Measurements from ENCODE around the gene OPCML. TPM values are rescaled to one million over a fixed set of nuclear protein-coding genes. Genes with fewer than 3 reads are reported as not detected.

The OPCML gene
- total RNA-seq, 4 donors from 2014 or later, result 0.06 to 0.83 (median 0.24) TPM

- DNase-seq (ENCODE audit: extremely low spot score), result no peak
- TF ChIP-seq CTCF (IDR thresholded peaks at IDR 0.05) (no peak), POLR2AphosphoS5 (IDR thresholded peaks at IDR 0.05) (no peak), POLR2A (IDR thresholded peaks at IDR 0.05; ENCODE audit: low read depth) (no peak), EP300 (IDR thresholded peaks at IDR 0.05) (no peak)
- H3K27me3 ChIP-seq, result no peaks in the 10 kb centered on the region
- H3K9me3 ChIP-seq, result no peaks in the 10 kb centered on the region
- H3K4me1 ChIP-seq, result no peaks in the 10 kb centered on the region
- no peak overlapping the region for H3K27ac ChIP-seq (replicated peaks in 1 of 4)
- intact Hi-C loops (cut with DNase I), result no loop called here
- no peaks in the 10 kb centered on the region for H3K36me3 ChIP-seq
- 65% methylated on average over 4 of the region's 4 CpGs for WGBS
- no peak overlapping the region for H3K4me3 ChIP-seq
Observed at GRCh38 chr11:132686886-132687285, 845.4 kb downstream of the OPCML start.

DNA sequence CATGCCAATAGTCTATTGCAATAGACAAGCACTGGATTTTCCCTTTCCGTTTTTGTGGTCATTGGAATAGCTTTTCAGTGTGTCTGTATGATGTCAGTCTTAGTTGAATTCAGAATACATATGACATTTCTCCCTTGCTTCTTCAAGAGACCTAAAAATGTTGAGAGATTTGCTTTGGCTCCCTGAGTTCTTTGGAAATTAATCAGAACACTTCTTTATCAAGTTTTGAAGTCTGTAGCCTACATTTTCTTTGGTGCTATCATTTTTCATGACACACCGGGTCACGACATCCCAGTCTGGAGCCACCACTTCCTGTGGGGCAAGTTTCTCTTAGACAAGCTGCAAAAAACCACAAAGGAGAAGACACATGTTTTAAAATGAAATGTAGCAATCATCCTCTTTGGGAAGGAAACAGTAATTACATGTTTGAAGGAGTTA lies 847.1 kb downstream of the OPCML start:
- 46% methylated on average over 3 of the region's 3 CpGs for WGBS
- no peak overlapping the region for H3K27ac ChIP-seq (replicated peaks in 1 of 4)
- no peaks in the 10 kb centered on the region for H3K27me3 ChIP-seq
- no peak for DNase-seq (ENCODE audit: extremely low spot score)
- no peaks in the 10 kb centered on the region for H3K4me1 ChIP-seq
- TF ChIP-seq POLR2AphosphoS5 (IDR thresholded peaks at IDR 0.05) (no peak), EP300 (IDR thresholded peaks at IDR 0.05) (no peak), CTCF (IDR thresholded peaks at IDR 0.05) (no peak), POLR2A (IDR thresholded peaks at IDR 0.05; ENCODE audit: low read depth) (no peak)
- H3K4me3 ChIP-seq, result no peak overlapping the region
- H3K9me3 ChIP-seq, result no peaks in the 10 kb centered on the region
- H3K36me3 ChIP-seq, result no peaks in the 10 kb centered on the region
- intact Hi-C loops (cut with DNase I), result no loop called here

GRCh38 chr11:132683602-132684001 lies 848.7 kb downstream of the OPCML start:
- intact Hi-C loops (cut with DNase I), result no loop called here
- TF ChIP-seq POLR2A (IDR thresholded peaks at IDR 0.05; ENCODE audit: low read depth) (no peak), CTCF (IDR thresholded peaks at IDR 0.05) (no peak), EP300 (IDR thresholded peaks at IDR 0.05) (no peak), POLR2AphosphoS5 (IDR thresholded peaks at IDR 0.05) (no peak)

GRCh38 chr11:132681971-132682370 lies 850.3 kb downstream of the OPCML start:
- 75% methylated on average over 7 of the region's 7 CpGs for WGBS
- H3K9me3 ChIP-seq, result no peaks in the 10 kb centered on the region
- no peaks in the 10 kb centered on the region for H3K27me3 ChIP-seq
- H3K4me1 ChIP-seq, result no peaks in the 10 kb centered on the region
- DNase-seq (ENCODE audit: extremely low spot score), result no peak
- intact Hi-C loops (cut with DNase I), result no loop called here
- no peaks in the 10 kb centered on the region for H3K36me3 ChIP-seq
- TF ChIP-seq EP300 (IDR thresholded peaks at IDR 0.05) (no peak), CTCF (IDR thresholded peaks at IDR 0.05) (no peak), POLR2AphosphoS5 (IDR thresholded peaks at IDR 0.05) (no peak)
- H3K27ac ChIP-seq (replicated peaks in 1 of 4), result no peak overlapping the region
- H3K4me3 ChIP-seq, result no peak overlapping the region

More at GRCh38 chr11:132683602-132684001, 848.7 kb downstream of the OPCML start:
- DNase-seq (ENCODE audit: extremely low spot score), result no peak
- no peaks in the 10 kb centered on the region for H3K4me1 ChIP-seq
- H3K36me3 ChIP-seq, result no peaks in the 10 kb centered on the region
- H3K4me3 ChIP-seq, result no peak overlapping the region
- H3K27me3 ChIP-seq, result no peaks in the 10 kb centered on the region
- 86% methylated on average over 2 of the region's 2 CpGs for WGBS
- H3K9me3 ChIP-seq, result no peaks in the 10 kb centered on the region
- no peak overlapping the region for H3K27ac ChIP-seq (replicated peaks in 1 of 4)

DNA sequence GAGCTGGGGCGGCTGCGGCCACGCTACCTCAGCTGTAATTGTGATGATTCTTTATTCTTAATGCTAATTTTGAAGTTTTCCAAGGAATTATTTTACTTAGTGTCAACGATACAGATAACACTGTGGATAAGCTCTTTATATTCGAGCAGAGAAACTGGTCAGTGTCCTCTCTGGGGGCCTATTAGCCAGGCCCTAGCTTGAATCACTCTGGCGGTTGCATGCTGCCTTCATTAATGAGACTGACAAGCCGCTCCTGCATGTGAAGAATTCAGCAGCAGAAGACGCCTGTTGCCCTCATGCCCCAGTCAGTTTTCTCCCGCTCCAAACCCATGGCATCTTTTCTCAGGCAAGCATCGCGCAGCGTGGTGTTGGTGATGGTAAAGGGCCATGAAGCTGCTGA lies 851.7 kb downstream of the OPCML start:
- no peak overlapping the region for H3K4me3 ChIP-seq
- 91% methylated on average over 12 of the region's 12 CpGs for WGBS
- intact Hi-C loops (cut with DNase I), result no loop called here

More for the DNA sequence above, 851.7 kb downstream of the OPCML start:
- no peak for DNase-seq (ENCODE audit: extremely low spot score)
- Histone ChIP-seq H3K27me3 (no peaks in the 10 kb centered on the region), H3K9me3 (no peaks in the 10 kb centered on the region), H3K4me1 (no peaks in the 10 kb centered on the region), H3K36me3 (no peaks in the 10 kb centered on the region), H3K27ac (replicated peaks in 1 of 4) (no peak overlapping the region)
- TF ChIP-seq EP300 (IDR thresholded peaks at IDR 0.05), result no peak
- TF ChIP-seq POLR2A (IDR thresholded peaks at IDR 0.05; ENCODE audit: low read depth), result no peak
- TF ChIP-seq CTCF (IDR thresholded peaks at IDR 0.05), result no peak
- no peak for TF ChIP-seq POLR2AphosphoS5 (IDR thresholded peaks at IDR 0.05)

Data from esophagus muscularis mucosa (tissue), 4 donors.